GM10847 (cell line): ENCODE data around the gene DNALI1.

ENCODE experiments used
- POLR2A ChIP-seq: IDR thresholded peaks from 2 replicates; pipeline ENCODE4 v1.6.1; 2011; ENCODE audit not compliant: insufficient read length; ENCODE audit errors: extremely low read depth

Gene DNALI1

DNA sequence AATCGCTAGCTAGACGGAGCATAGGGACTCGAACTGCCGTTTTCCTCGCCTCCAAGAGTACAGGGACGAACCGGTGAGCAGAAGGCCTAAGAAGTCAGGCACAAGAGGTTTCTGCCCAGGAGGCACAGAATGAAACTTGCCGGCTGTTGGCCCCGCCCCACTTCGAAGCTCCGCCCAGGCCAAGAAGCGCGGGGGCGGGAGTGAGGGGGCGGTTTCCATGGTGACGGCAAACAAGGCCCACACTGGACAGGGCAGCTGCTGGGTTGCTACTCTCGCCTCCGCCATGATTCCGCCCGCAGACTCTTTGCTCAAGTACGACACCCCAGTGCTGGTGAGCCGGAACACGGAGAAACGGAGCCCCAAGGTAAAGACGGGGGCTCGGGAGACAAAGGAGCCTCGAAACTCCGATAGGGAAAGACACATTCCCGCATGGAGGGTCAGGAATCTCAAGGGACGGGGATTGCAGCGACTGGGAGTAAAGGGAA lies at the start of gene DNALI1:
DNALI1 (plus strand) TSS at position 229 of the 485 bp plus-strand sequence; CDS start at position 284, 55 bp downstream.
- no peak for TF ChIP-seq POLR2A

DNA sequence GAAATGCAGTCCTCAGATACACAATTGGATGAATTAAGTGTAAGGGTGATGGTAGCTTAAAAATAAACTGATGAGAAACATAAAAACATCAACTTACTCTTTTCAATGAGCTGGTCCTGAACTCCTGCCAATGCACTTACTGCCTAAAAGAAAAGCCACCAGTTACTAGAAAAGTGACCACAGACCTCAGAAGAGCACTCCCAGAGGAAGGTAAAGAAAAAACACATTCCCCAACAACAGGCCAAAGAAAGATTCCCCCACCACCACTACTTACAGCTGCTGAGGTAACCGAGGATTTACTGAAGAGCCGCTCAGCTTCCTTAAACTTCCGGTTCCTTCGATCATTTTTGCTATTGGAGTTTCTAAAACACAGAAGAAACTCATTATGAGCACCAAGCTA lies 47.6 kb upstream of the DNALI1 start:
- TF ChIP-seq POLR2A = no peak

DNA sequence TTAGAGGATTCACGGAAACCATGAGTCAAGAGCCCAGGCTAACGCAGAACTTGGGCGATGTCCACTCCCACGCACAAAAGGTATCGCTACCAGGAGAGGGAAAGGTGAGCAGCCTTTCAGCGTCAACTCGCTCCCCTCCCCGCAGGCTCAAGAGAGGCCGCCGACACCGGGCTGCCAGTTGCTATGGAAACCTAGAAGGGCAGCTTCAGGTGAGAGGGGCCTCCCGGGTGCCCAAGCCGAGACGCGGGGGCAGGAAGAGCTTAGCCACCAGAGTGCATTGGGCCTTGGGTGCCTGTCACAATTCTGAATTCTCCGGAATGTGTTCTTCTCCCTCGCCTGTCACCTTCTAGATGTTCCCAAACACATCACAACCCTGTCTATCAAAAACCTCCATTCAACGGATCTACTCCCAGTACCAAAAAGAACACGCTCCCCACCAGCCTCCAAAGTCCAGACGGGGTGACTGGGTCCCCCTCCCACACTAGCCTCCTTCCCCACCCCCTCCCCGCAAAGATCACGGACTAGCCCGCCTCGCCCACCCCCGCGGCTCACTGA lies 42.9 kb upstream of the DNALI1 start:
- no peak for TF ChIP-seq POLR2A

DNA sequence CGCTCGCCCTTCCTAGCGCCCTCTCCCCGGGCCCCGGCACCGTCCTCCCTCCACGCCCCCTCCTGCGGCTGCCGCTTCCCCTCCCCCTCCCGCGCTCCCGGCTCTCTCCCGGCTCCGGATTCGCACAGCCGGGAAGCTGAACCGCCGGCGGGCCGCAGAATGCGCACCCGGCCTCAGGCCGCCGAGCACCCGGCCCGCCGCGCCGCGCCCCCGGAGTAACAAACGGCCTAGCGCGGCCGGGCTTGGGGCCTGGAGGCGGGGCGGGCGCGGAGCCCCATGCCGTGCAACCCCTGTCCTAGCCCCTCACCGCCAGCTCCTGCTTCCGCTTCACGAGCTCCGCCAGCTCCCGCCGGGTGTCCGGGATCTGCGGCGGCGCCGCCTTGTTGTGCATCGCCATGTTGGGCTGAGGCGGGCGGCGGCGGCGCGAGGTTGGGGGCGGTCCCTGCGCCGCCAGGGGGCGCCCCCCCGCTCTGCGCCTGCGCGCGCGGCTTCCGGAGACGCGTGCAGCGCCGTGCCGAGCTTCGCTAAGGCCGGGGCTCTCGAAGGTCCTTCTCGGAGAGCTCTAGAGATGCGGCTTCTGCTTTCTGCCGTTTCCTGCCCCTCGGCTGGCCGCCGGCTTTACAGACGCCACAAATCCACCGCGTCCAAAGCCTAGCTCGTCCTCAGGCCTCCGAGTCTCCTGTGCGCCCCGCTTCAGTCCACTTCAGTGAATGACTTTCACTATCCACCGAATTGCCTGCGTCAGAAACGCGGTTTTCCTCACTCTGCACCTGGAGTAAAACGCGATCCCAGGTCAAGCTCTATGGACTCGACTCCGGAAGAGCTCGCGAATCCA lies 42.2 kb upstream of the DNALI1 start, which contains the start of gene MEAF6:
MEAF6 (minus strand) TSS at position 417 of the 835 bp plus-strand sequence; CDS start at position 397, 20 bp downstream.
- TF ChIP-seq POLR2A = peak; percentile 68

DNA sequence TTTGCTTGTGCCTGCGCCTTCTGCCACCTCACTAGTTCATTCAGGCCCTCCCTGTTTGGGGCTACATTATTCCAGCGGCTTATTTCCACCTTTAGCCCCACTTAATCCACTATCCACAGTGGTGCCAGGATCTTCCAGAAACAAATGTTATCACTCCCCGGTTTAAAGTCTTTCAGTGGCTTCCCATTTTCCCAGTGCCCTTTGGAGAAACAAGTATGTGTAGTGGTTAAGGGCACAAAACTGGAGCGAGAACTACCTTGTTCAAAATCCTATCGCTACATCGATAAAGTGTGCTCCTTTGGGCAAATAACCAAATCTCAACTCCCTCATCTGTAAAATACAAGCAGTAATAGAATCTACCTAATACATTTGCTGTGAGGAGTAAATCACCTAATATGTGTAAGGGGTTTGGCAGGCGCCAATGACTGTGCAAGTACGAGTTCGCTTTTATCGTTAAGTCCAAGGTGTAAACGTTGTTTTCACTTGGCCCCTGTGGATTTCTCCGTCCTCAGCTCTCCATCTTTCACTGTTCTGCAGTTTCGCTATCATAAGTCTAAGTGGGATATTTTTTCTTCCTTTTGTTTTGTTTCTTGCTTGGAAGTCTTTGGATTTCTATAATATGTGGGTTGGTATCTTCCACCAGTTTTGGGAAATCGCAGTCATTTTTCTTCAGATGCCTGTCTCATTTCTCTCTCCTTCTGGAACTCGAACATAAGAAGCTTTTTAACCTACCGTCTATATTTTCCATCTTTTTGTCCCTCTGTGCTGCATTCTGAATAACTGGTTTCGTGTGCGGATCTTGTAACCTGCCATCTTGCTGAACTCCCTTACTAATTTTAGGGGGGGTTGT lies 41.3 kb upstream of the DNALI1 start:
- TF ChIP-seq POLR2A = no peak

DNA sequence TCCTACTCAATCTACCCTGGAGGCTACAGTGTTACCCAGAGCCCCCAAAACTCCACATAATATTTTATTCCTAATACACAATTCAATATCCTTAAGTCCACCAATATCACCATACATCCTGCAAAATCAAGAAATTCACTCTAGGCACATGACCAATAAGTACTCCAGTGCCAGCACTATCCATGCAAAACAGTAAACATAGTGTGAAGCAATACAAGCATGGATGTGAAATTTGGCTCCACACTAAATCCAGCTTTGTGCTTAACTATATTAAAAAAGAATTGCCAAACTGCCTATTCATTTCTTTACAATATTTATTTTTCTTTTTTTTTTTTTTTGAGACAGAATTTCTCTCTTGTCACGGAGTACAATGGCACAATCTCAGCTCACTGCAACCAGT lies 39.2 kb upstream of the DNALI1 start:
- no peak for TF ChIP-seq POLR2A

DNA sequence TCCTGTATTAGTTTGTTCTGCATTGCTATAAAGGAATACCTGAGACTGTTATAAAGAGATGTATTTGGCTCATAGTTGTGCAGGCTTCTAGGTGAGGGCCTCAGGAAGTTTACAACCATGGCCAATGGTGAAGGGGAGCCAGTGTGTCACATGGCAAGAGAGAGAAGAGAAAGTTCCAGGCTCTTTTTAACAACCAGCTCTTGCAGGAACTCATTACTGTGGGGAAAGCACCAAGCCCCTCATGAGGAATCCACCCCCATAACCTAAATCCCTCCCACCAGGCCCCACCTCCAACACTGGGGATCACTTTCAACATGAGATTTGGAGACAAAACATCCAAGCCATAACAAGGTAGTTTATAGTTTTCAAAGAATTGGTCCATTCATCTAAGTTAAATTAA lies 37.1 kb upstream of the DNALI1 start:
- TF ChIP-seq POLR2A = no peak

DNA sequence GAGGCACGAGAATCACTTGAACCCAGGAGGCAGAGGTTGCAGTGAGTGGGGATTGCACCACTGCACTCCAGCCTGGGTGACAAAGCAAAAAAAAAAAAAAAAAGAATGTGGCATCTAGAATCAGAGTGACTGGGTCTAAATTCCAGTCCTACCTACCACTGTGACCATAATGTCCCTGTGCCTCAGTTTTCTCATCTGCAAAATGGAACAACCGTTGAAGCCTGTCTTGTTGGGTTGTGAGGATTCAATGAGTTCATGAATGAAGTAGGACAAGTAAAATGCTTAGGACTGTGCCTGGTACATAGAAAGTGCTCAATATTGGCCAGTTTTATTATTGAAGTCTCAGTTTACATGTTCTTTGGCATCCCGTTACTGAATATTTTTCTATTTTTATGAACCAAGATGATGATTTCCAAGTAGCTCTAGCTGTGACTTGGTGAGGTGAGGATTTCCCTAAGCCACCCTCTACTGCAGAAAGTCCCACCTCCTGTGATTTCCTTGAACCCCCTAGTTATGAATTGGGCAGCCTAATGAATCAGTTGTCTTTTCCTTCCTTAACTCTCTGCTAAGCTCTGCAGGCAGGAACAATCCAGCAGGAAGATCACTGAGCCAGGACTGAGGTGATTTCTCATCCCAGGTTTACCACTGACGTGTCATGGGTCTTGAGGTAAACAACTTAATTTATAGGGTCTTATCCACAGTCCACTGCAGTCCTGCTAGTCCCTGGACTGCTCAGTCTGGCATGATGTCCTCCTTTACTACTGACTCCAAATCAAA lies 23.2 kb upstream of the DNALI1 start:
- no peak for TF ChIP-seq POLR2A

DNA sequence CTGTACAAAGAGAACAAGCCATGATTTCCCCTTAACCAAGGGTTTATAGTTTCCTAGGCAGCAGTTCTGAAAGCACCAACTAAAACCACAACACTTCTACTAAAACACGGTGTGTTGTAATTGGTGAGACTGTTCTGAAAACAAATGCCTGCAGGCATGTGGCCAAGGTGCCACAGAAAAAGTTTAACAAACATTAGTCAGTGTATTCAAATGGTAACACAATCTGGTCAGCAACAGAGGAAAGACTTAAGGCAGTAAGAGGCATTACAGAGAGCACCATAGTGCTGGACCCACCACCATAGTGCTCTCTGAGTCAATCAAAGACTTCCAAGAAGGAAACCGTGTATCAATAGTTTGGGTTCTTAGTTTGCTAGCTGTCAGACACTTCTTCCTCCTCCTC lies 19.4 kb upstream of the DNALI1 start:
- TF ChIP-seq POLR2A = no peak

DNA sequence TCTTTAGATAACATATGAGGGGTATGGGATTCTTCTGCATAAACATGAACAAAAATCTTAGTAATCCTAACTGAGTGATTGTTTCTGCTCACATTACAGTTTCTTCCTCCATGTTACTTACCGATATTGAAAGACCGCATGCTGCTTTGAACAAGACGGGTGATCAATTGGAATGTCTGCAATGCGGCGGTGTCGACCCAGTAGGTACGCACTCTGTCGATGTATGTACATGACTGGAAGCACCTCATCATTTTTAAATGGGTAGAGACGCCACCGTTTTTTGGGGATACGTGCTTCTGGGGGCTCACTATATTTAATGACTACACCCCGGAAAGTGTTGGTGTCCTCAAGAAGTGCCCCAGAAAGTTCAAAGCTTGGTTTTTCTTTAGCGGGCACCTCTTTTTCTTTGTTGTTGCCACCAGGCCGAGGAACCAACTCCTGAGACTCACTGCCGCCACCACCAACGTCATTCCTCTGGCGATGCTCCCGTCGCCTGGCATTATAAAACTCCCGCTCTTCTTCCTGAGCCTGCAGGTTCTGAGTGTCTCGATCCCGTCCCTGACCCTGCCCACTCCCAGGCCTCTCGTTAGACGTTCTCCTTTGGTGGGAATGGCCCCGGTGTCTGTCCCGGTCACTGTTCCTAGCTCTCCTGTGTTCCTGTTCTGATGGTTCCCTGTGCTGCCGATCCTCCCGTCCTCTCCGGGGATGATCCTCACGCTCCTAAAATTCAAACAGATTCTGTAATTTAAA lies 16.5 kb upstream of the DNALI1 start:
- TF ChIP-seq POLR2A = no peak

DNA sequence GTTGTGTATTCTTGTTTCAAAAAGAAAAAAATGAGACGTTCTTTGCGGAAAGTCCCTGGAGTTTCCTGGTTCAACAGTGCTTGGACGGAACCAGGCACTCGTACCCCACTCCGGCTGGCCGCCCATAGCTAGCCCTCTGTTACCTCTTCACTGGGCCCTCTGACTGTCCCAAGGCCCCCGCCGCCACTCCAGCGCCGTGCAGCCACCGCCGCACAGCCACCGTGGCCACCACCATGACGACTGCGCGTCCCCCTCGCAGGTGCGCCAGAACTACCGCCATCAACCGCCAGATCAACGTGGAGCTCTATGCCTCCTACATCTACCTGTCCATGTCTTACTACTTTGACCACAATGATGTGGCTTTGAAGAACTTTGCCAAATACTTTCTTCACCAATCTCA lies 12.2 kb upstream of the DNALI1 start:
- no peak for TF ChIP-seq POLR2A

DNA sequence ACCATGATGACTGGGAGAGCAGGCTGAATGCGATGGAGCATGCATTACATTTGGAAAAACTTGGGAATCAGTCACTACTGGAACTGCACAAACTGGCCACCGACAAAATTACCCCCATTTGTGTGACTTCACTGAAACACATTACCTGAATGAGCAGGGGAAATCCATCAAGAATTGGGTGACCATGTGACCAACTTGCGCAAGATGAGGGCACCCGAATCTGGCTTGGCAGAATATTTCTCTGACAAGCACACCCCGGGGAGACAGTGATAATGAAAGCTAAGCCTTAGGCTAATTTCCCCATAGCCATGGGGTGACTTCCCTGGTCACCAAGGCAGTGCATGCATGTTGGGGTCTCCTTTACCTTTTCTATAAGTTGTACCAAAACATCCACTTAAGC lies 11.7 kb upstream of the DNALI1 start:
- TF ChIP-seq POLR2A = no peak

DNA sequence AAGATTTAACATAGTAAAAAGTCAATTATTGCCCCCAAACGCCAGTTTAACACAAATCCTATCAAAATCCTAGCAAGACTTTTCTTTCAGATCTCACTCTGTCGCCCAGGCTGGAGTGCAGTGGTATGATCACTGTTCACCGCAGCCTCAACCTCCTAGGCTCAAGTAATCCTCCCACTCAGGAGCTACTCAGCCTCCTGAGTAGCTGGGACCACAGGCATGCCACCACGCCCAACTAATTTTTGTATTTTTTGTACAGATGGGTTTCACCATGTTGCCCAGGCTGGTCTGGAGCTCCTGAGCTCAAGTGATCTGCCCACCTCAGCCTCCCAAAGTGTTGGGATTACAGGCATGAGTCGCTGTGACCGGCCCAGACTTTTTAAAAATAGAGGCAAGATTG lies 7.4 kb upstream of the DNALI1 start:
- no peak for TF ChIP-seq POLR2A

DNA sequence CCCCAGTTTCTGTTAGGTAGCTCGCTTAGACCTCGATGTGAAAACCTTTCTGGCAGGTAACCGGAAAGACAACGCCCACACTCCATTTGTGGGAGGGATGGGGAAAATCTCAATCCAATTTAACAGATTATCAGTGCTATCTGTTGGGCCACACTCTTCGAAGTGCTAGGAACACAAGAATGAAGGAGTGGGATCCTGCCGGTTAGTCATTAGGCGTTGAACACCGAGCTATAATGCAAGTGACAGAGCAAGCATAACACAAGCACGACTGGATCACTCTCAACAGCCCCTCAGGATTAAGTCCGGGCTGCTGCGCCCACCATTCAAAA lies 3.2 kb upstream of the DNALI1 start:
- TF ChIP-seq POLR2A = no peak
